ENCODE data around the gene APP.

- TF ChIP-seq POLR2AphosphoS5 (IDR thresholded peaks at IDR 0.05) (no peak), CTCF (IDR thresholded peaks at IDR 0.05) (no peak)
These were observed 106.1 kb downstream of the APP start for GRCh38 chr21:26064506-26064905.

Data from breast epithelium (tissue), 3 donors.